ENCODE data around the gene CCDC122.

CCDC122 gene

DNA sequence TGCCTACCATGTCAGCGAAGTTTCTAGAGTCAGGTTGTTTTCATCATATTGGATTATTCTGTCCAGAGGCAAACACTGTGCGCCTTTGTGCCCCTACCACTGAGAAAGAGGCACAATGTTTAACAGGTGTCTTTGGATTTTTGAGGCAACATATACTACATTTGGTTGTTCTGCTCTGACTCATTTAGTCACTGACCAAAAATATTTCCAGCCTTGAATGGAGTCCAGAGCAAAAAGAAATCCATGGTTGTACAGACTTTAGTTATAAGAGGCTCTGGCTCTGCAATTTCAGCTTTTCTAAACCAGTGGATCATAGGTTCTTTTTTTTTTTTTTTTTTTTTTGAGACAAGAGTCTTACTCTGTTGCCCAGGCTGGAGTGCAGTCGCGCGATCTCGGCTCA is 35.9 kb upstream of the CCDC122 start:
- no peaks in the 10 kb centered on the region for H3K36me3 ChIP-seq (ENCODE audit: control insufficient read depth, insufficient read depth, low read length)
- DNase-seq (ENCODE audit: extremely low read depth, insufficient read length): no peak
- TF ChIP-seq, protein P1, sequence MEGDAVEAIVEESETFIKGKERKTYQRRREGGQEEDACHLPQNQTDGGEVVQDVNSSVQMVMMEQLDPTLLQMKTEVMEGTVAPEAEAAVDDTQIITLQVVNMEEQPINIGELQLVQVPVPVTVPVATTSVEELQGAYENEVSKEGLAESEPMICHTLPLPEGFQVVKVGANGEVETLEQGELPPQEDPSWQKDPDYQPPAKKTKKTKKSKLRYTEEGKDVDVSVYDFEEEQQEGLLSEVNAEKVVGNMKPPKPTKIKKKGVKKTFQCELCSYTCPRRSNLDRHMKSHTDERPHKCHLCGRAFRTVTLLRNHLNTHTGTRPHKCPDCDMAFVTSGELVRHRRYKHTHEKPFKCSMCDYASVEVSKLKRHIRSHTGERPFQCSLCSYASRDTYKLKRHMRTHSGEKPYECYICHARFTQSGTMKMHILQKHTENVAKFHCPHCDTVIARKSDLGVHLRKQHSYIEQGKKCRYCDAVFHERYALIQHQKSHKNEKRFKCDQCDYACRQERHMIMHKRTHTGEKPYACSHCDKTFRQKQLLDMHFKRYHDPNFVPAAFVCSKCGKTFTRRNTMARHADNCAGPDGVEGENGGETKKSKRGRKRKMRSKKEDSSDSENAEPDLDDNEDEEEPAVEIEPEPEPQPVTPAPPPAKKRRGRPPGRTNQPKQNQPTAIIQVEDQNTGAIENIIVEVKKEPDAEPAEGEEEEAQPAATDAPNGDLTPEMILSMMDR (IDR thresholded peaks at IDR 0.05; ENCODE audit: insufficient read depth, low read length, poor library complexity, severe bottlenecking): no peak
- H3K4me3 ChIP-seq (replicated peaks; ENCODE audit: low read depth, low read length): no peak overlapping the region
- no peaks in the 10 kb centered on the region; the same call in 1 of the 2 replicates for H3K27me3 ChIP-seq (replicated peaks; ENCODE audit: control insufficient read depth, insufficient read depth, low read length)

DNA sequence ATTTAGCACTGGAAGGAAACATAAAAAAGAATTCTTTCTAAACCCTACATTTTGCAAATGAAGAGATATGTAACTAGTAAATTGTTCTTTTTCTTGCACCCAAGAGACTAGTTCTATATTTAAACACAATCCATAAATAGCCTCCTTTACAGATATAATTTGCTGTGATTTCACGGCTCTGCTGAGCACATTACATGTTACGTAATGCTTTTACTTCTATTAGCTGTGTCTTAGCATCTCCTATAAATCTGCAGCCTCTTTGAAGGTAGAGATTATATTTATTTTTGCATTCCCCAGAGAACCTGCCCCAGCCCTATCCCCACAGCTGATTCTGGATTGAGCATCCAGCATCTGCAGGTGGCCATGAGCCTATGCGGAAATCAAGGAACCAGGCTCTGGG is 32.3 kb upstream of the CCDC122 start:
- Histone ChIP-seq H3K36me3 (ENCODE audit: control insufficient read depth, insufficient read depth, low read length) (no peaks in the 10 kb centered on the region), H3K27me3 (replicated peaks; ENCODE audit: control insufficient read depth, insufficient read depth, low read length) (no peaks in the 10 kb centered on the region; the same call in 1 of the 2 replicates), H3K4me3 (replicated peaks; ENCODE audit: low read depth, low read length) (no peak overlapping the region)
- no peak for DNase-seq (ENCODE audit: extremely low read depth, insufficient read length)
- TF ChIP-seq, protein P1 (IDR thresholded peaks at IDR 0.05; ENCODE audit: insufficient read depth, low read length, poor library complexity, severe bottlenecking): no peak

DNA sequence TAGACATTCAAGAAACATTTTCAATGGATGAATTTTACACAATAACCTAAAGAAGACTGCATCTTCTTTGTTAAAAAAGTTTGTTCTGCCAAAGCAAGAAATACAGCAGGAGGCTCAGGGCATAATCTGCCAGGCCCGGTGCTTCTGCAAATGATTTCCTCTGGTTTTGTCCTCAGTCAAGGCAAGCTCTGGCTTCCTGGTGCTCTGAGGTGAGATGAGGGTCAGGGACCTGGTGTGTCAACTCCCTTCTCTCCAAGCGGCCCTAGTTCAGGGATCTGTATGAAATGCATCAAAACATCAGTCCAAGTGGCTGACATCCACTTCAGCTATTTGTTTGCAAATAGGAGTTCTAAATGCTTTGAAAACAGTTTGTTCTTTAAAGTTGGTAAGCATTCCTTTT is 31.7 kb upstream of the CCDC122 start:
- TF ChIP-seq, protein P1 (IDR thresholded peaks at IDR 0.05; ENCODE audit: insufficient read depth, low read length, poor library complexity, severe bottlenecking): no peak
- H3K4me3 ChIP-seq (replicated peaks; ENCODE audit: low read depth, low read length): no peak overlapping the region
- no peak for DNase-seq (ENCODE audit: extremely low read depth, insufficient read length)

DNA sequence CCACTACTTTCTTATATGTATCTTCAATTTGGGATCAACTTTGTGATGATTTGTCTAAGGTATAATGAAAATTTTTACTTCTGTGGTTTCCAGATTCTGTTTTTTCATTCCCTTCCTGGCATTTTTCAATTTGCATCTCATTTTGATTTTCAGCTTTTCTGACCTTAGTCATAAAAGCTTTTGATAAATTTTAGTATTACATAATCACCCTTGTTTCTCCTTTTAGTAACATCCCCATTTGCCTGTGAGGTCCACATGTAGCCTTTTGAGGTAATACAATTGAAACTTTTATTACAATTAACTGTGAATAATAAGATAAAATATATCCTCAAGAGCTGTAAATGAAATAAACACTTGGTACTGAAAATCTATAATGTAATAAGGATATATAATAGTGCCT is 31.3 kb upstream of the CCDC122 start:
- Histone ChIP-seq H3K4me3 (replicated peaks; ENCODE audit: low read depth, low read length) (no peak overlapping the region), H3K36me3 (ENCODE audit: control insufficient read depth, insufficient read depth, low read length) (no peaks in the 10 kb centered on the region), H3K27me3 (replicated peaks; ENCODE audit: control insufficient read depth, insufficient read depth, low read length) (no peaks in the 10 kb centered on the region; the same call in 1 of the 2 replicates)
- no peak for DNase-seq (ENCODE audit: extremely low read depth, insufficient read length)
- TF ChIP-seq, protein P1 (IDR thresholded peaks at IDR 0.05; ENCODE audit: insufficient read depth, low read length, poor library complexity, severe bottlenecking): no peak

More for the DNA sequence above, 31.7 kb upstream of the CCDC122 start:
- Histone ChIP-seq H3K36me3 (ENCODE audit: control insufficient read depth, insufficient read depth, low read length) (no peaks in the 10 kb centered on the region), H3K27me3 (replicated peaks; ENCODE audit: control insufficient read depth, insufficient read depth, low read length) (no peaks in the 10 kb centered on the region; the same call in 1 of the 2 replicates)

DNA sequence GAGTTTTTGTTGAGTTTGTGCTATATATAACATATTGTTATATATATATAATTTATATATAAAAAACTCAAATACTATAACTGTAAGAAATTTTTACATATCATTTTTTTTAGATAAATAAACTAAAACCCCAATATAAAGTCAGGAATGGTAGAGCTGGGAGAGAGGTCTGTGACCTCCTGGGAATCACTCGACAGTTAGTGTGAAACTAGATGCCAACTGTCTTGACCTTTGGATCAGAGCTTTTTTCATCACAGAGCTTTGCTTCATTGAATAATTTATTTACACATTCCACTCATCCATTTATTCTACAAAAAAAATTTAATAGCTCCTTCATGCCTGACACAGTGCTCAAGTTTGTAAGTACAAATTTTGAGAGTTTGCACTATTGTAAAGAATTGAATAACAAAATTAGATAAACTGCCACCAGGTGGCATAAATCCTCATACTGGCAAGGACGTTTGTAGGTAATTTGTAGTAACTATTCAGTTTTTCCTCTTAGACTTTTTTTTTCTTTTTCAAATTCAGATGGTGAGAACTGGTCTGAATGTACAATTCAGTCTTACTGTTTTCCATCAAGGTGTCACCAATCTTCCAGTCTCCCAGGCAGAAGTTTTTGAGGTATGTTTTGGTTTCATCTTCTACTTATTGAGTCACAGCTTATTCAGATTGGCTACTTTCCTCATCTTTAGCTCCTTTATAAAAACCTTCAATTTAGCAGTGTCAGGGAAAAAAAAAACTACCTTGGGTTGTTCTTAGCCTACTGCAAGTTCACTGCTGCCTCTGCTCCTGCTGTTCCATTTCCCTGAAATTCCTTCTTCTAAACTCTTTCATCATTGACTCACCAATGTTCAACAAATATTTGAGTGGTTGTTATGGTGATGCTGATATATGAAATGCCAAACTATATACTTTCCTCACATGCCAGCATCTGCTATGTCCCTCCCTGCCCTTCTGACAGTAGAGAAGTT is 28.9 kb upstream of the CCDC122 start:
- DNase-seq (ENCODE audit: extremely low read depth, insufficient read length): no peak
- no peak overlapping the region for H3K4me3 ChIP-seq (replicated peaks; ENCODE audit: low read depth, low read length)
- H3K27me3 ChIP-seq (replicated peaks; ENCODE audit: control insufficient read depth, insufficient read depth, low read length): no peaks in the 10 kb centered on the region; the same call in 1 of the 2 replicates
- no peaks in the 10 kb centered on the region for H3K36me3 ChIP-seq (ENCODE audit: control insufficient read depth, insufficient read depth, low read length)
- TF ChIP-seq, protein P1 (IDR thresholded peaks at IDR 0.05; ENCODE audit: insufficient read depth, low read length, poor library complexity, severe bottlenecking): peak; percentile 39

Measured in GM06990 (cell line).